ENCODE results near the gene ZSCAN20.

DNA sequence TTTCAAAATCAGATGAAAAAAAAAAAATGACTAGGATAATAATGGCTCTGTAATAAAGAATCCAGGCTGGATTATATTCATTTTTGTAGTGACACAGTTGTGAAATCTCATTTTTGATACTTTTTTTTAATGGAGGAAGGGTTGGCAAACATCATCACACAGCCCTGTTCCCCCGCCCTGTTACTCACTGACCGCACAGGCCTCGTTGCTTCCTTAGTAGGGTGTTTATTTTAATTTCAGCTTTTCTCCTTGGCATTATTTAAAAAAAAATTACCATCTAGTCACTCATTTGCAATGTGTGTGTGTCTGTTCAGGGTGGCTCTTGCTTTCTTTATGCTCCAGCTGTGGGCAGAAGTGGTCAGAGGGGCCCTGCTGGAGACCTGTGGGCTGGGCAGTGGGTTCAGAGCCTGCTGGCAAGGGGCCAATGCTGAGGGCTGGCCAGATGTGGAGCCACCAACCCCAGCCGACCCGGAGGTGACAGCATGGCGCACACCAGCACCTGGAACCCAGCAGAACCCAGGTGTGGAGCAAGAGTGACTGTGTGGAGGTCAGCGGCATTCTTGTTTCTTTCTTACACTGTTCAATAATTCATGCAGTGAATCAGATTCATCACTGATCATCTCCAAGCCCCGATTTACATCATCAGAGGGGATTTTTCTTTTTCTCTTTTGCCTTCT is 44.6 kb downstream of the ZSCAN20 start:
- TF ChIP-seq, protein P1, sequence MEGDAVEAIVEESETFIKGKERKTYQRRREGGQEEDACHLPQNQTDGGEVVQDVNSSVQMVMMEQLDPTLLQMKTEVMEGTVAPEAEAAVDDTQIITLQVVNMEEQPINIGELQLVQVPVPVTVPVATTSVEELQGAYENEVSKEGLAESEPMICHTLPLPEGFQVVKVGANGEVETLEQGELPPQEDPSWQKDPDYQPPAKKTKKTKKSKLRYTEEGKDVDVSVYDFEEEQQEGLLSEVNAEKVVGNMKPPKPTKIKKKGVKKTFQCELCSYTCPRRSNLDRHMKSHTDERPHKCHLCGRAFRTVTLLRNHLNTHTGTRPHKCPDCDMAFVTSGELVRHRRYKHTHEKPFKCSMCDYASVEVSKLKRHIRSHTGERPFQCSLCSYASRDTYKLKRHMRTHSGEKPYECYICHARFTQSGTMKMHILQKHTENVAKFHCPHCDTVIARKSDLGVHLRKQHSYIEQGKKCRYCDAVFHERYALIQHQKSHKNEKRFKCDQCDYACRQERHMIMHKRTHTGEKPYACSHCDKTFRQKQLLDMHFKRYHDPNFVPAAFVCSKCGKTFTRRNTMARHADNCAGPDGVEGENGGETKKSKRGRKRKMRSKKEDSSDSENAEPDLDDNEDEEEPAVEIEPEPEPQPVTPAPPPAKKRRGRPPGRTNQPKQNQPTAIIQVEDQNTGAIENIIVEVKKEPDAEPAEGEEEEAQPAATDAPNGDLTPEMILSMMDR (IDR thresholded peaks at IDR 0.05; ENCODE audit: insufficient read depth, low read length, poor library complexity, severe bottlenecking) = no peak
- no peak for TF ChIP-seq EZH2phosphoT487 (conservative IDR thresholded peaks at IDR 0.05; ENCODE audit: low read length)

Measured in SU-DHL-6 (cell line).